ENCODE measurements around the gene SIRPB2. TPM values are rescaled to one million over a fixed set of nuclear protein-coding genes. Genes with fewer than 3 reads are reported as not detected.

The SIRPB2 gene
- total RNA-seq, 4 donors from 2014 or later: under 0.01 to 2.9 (median 1.7) TPM; not detected in 1

- Histone ChIP-seq H3K9me3 (no peaks in the 10 kb centered on the region), H3K27ac (no peak overlapping the region), H3K36me3 (no peaks in the 10 kb centered on the region), H3K4me1 (peaks cover 0 to 14% of the 10 kb centered on the region in 2 donors), H3K4me3 (no peak overlapping the region), H3K27me3 (no peaks in the 10 kb centered on the region)
- intact Hi-C loops (cut with DNase I; ENCODE audit: low total_unique reads): loop anchor here (10.0 kb wide), 1 partner anchor 147 kb away; no protein-coding TSS in a partner anchor
- TF ChIP-seq, protein P1, sequence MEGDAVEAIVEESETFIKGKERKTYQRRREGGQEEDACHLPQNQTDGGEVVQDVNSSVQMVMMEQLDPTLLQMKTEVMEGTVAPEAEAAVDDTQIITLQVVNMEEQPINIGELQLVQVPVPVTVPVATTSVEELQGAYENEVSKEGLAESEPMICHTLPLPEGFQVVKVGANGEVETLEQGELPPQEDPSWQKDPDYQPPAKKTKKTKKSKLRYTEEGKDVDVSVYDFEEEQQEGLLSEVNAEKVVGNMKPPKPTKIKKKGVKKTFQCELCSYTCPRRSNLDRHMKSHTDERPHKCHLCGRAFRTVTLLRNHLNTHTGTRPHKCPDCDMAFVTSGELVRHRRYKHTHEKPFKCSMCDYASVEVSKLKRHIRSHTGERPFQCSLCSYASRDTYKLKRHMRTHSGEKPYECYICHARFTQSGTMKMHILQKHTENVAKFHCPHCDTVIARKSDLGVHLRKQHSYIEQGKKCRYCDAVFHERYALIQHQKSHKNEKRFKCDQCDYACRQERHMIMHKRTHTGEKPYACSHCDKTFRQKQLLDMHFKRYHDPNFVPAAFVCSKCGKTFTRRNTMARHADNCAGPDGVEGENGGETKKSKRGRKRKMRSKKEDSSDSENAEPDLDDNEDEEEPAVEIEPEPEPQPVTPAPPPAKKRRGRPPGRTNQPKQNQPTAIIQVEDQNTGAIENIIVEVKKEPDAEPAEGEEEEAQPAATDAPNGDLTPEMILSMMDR (IDR thresholded peaks at IDR 0.05): no peak
- TF ChIP-seq POLR2A (IDR thresholded peaks at IDR 0.05): no peak
- DNase-seq: no peak
These were observed 29.2 kb downstream of the SIRPB2 start for GRCh38 chr20:1462001-1462400.

DNA sequence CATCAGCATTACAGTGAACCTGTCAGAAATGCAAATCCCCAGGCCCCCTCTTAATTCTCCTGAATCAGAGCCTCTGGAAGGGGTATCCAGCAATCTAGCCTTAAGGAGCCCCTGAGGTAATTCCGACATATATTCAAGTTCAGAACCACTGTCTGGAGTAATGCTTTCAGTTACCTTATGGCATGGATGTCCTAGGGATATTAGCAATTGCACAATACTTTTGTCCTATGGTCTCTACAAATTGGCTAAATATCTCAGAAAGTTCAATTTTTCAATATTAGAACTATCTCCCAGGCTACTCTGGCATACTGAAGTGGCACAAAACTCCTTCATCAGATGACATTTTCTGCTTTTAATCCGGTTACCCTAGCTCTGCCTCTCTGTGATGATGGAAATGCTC is 30.9 kb downstream of the SIRPB2 start:
- Histone ChIP-seq H3K27ac (no peak overlapping the region), H3K36me3 (no peaks in the 10 kb centered on the region), H3K4me3 (no peak overlapping the region), H3K4me1 (peaks cover 0 to 6% of the 10 kb centered on the region in 2 donors), H3K9me3 (no peaks in the 10 kb centered on the region), H3K27me3 (no peaks in the 10 kb centered on the region)
- intact Hi-C loops (cut with DNase I; ENCODE audit: low total_unique reads): loop anchor here (10.0 kb wide), 1 partner anchor 145 kb away; no protein-coding TSS in a partner anchor
- TF ChIP-seq, protein P1 (IDR thresholded peaks at IDR 0.05): no peak
- no peak for TF ChIP-seq POLR2A (IDR thresholded peaks at IDR 0.05)
- no peak for DNase-seq

DNA sequence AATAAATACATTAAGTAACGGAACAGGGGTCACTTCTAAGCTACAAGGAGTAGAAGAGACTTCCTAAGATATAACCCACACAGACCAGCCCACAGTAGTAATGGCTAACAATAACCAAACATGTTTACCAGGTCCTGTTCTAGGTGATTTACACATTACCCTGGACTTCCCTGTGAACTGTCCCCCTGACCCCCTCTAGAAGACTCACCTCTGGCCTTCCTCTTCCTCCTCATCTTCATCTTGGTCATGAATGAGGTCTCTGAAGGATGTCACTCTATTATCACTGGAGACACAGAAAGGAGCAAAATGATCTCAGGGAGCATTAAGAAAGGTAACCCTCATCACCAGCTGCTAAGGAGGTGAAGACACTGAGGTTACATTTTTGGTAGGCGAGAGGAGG is 33.2 kb downstream of the SIRPB2 start:
- no peaks in the 10 kb centered on the region for H3K9me3 ChIP-seq
- DNase-seq: no peak
- H3K36me3 ChIP-seq: no peaks in the 10 kb centered on the region

GRCh38 chr20:1456300-1456699 is 34.9 kb downstream of the SIRPB2 start:
- TF ChIP-seq, protein P1 (IDR thresholded peaks at IDR 0.05): no peak
- TF ChIP-seq POLR2A (IDR thresholded peaks at IDR 0.05): no peak
- no peak for DNase-seq
- Histone ChIP-seq H3K4me3 (no peak overlapping the region), H3K27ac (no peak overlapping the region), H3K9me3 (no peaks in the 10 kb centered on the region), H3K4me1 (no peaks in the 10 kb centered on the region), H3K36me3 (no peaks in the 10 kb centered on the region), H3K27me3 (no peaks in the 10 kb centered on the region)
- intact Hi-C loops (cut with DNase I; ENCODE audit: low total_unique reads): no loop called here

More for the DNA sequence above, 33.2 kb downstream of the SIRPB2 start:
- no peak overlapping the region for H3K4me3 ChIP-seq
- H3K27me3 ChIP-seq: no peaks in the 10 kb centered on the region
- no peaks in the 10 kb centered on the region for H3K4me1 ChIP-seq
- intact Hi-C loops (cut with DNase I; ENCODE audit: low total_unique reads): no loop called here
- no peak overlapping the region for H3K27ac ChIP-seq
- TF ChIP-seq, protein P1 (IDR thresholded peaks at IDR 0.05): no peak
- TF ChIP-seq POLR2A (IDR thresholded peaks at IDR 0.05): no peak

- no peak for TF ChIP-seq POLR2A (IDR thresholded peaks at IDR 0.05)
- TF ChIP-seq, protein P1 (IDR thresholded peaks at IDR 0.05): no peak
- Histone ChIP-seq H3K27me3 (no peaks in the 10 kb centered on the region), H3K4me1 (no peaks in the 10 kb centered on the region), H3K36me3 (no peaks in the 10 kb centered on the region), H3K27ac (no peak overlapping the region), H3K4me3 (no peak overlapping the region), H3K9me3 (no peaks in the 10 kb centered on the region)
- intact Hi-C loops (cut with DNase I; ENCODE audit: low total_unique reads): no loop called here
- DNase-seq: no peak
These were observed 40.2 kb downstream of the SIRPB2 start for GRCh38 chr20:1450926-1451491.
